GM10266 (cell line): ENCODE results near the gene FAR1.
"Not testable (repeated sequence)": the region's sequence is repeated elsewhere in the genome, so short reads cannot be mapped to it uniquely, and the experiment has no call there.

Experiments used
- DNase-seq: peaks from one replicate; pipeline ENCODE4 v3.0.0; 2012; ENCODE audit errors: extremely low spot score
- CTCF ChIP-seq: IDR thresholded peaks from 2 replicates; pipeline ENCODE4 v1.5.1; 2012; ENCODE audit warnings: mild to moderate bottlenecking, low read depth; ENCODE audit not compliant: control insufficient read depth, insufficient read depth; ENCODE audit errors: missing control alignments

FAR1 gene

GRCh38 chr11:13668102-13668956, at the start of gene FAR1:
Gene FAR1 (plus strand): TSS chr11:13668668. CDS start chr11:13694766, 26,098 bp downstream.
- DNase-seq: peak; percentile 96
- TF ChIP-seq CTCF: peak; percentile 81

GRCh38 chr11:13620063-13620462, 48.4 kb upstream of the FAR1 start:
- DNase-seq: no peak
- no peak for TF ChIP-seq CTCF

GRCh38 chr11:13626818-13627217, 41.6 kb upstream of the FAR1 start:
- not testable (repeated sequence) for DNase-seq

GRCh38 chr11:13628634-13629033, 39.8 kb upstream of the FAR1 start:
- DNase-seq: not testable (repeated sequence)

- TF ChIP-seq CTCF: no peak
- no peak for DNase-seq
These were observed 38.7 kb upstream of the FAR1 start for GRCh38 chr11:13629779-13630178.

- DNase-seq: no peak
- TF ChIP-seq CTCF: no peak
These were observed 33.2 kb upstream of the FAR1 start for GRCh38 chr11:13635290-13635689.

GRCh38 chr11:13635804-13636203, 32.7 kb upstream of the FAR1 start:
- TF ChIP-seq CTCF: no peak
- no peak for DNase-seq

- no peak for TF ChIP-seq CTCF
- no peak for DNase-seq
These were observed 31.1 kb upstream of the FAR1 start for GRCh38 chr11:13637125-13638069.
